Trophoblast cell (in vitro differentiated cells and primary cell): ENCODE measurements around the gene MN1.

Experiments used
- DNase-seq, 2 donors: peaks; one replicate each; pipeline ENCODE4 v3.0.0-alpha.2; 2016
- H2AFZ ChIP-seq: 2 replicates; pipeline ENCODE4 v1.6.1; 2013; ENCODE audit warnings: low read length, moderate library complexity, mild to moderate bottlenecking; ENCODE audit not compliant: insufficient read depth, poor library complexity
- H2AK5ac ChIP-seq: 2 replicates; pipeline ENCODE4 v1.6.1; 2013; ENCODE audit warnings: mild to moderate bottlenecking, low read length
- H2BK120ac ChIP-seq: 2 replicates; pipeline ENCODE4 v1.6.1; 2013; ENCODE audit warnings: low read length, mild to moderate bottlenecking, moderate library complexity; ENCODE audit not compliant: insufficient read depth, poor library complexity
- H2BK12ac ChIP-seq: 2 replicates; pipeline ENCODE4 v1.6.1; 2013; ENCODE audit warnings: mild to moderate bottlenecking, low read length, moderate library complexity
- H2BK5ac ChIP-seq: 2 replicates; pipeline ENCODE4 v1.6.1; 2013; ENCODE audit warnings: low read length, low read depth, moderate library complexity, mild to moderate bottlenecking; ENCODE audit not compliant: poor library complexity
- H3K14ac ChIP-seq: 2 replicates; pipeline ENCODE4 v1.6.1; 2013; ENCODE audit warnings: mild to moderate bottlenecking, low read length
- H3K18ac ChIP-seq: 2 replicates; pipeline ENCODE4 v1.6.1; 2013; ENCODE audit warnings: mild to moderate bottlenecking, low read length
- H3K23ac ChIP-seq: 2 replicates; pipeline ENCODE4 v1.6.1; 2013; ENCODE audit warnings: low read length
- H3K27ac ChIP-seq: 2 replicates; pipeline ENCODE4 v1.5.1; 2013; ENCODE audit warnings: low read depth, mild to moderate bottlenecking, inconsistent platforms, low read length, moderate library complexity
- H3K27me3 ChIP-seq: 2 replicates; pipeline ENCODE4 v1.6.1; 2013; ENCODE audit warnings: inconsistent platforms, mild to moderate bottlenecking, low read length, moderate library complexity; ENCODE audit not compliant: insufficient read depth
- H3K36me3 ChIP-seq, 2 experiments: 1 replicate in 1 of 2; 2 replicates in 1 of 2; pipeline ENCODE4 v1.6.1; 2013; ENCODE audit warnings: low read length in 2 of 2, mild to moderate bottlenecking in 2 of 2, moderate library complexity in 1 of 2; ENCODE audit not compliant: insufficient read depth in 2 of 2, control insufficient read depth in 1 of 2
- H3K4ac ChIP-seq: 2 replicates; pipeline ENCODE4 v1.6.1; 2013; ENCODE audit warnings: low read depth, mild to moderate bottlenecking, low read length, moderate library complexity
- H3K4me1 ChIP-seq, 2 experiments: 1 replicate in 1 of 2; 2 replicates in 1 of 2; pipeline ENCODE4 v1.6.1; 2013; ENCODE audit warnings: low read length in 2 of 2, mild to moderate bottlenecking in 2 of 2, moderate library complexity in 1 of 2; ENCODE audit not compliant: insufficient read depth in 2 of 2, control insufficient read depth in 1 of 2
- H3K4me2 ChIP-seq: 2 replicates; pipeline ENCODE4 v1.6.1; 2013; ENCODE audit warnings: inconsistent platforms, mild to moderate bottlenecking, low read length, moderate library complexity
- H3K4me3 ChIP-seq: 2 replicates; pipeline ENCODE4 v1.5.1; 2013; ENCODE audit warnings: mild to moderate bottlenecking, low read depth, low read length, inconsistent platforms
- H3K79me1 ChIP-seq: one replicate; pipeline ENCODE4 v1.6.1; 2013; ENCODE audit warnings: low read length
- H3K79me2 ChIP-seq: 2 replicates; pipeline ENCODE4 v1.6.1; 2013; ENCODE audit warnings: low read length, mild to moderate bottlenecking; ENCODE audit not compliant: control insufficient read depth, insufficient read depth, poor library complexity
- H3K9ac ChIP-seq: 2 replicates; pipeline ENCODE4 v1.6.1; 2013; ENCODE audit warnings: mild to moderate bottlenecking, low read length
- H3K9me3 ChIP-seq: 2 replicates; pipeline ENCODE4 v1.6.1; 2013; ENCODE audit warnings: low read depth, mild to moderate bottlenecking, control low read depth, inconsistent platforms, low read length; ENCODE audit not compliant: insufficient read depth
- H4K12ac ChIP-seq: 2 replicates; pipeline ENCODE4 v1.6.1; 2013; ENCODE audit warnings: low read depth, mild to moderate bottlenecking, low read length, moderate library complexity
- H4K8ac ChIP-seq: 2 replicates; pipeline ENCODE4 v1.6.1; 2013; ENCODE audit warnings: low read depth, mild to moderate bottlenecking, low read length, moderate library complexity
- H4K91ac ChIP-seq: one replicate; pipeline ENCODE4 v1.6.1; 2013; ENCODE audit warnings: low read depth, mild to moderate bottlenecking, low read length, moderate library complexity
- WGBS: extraction: QIAGEN DNeasy Blood & Tissue Kit; methylation state at CpG from one replicate; pipeline ENCODE4 v1.1.7; 2013; ENCODE audit warnings: missing lambda C conversion rate; ENCODE audit not compliant: insufficient read length, insufficient coverage; ENCODE audit errors: extremely low coverage; 5-methylcytosine and 5-hydroxymethylcytosine counted together

Gene MN1

GRCh38 chr22:27777128-27777527, 24.4 kb downstream of the MN1 start:
- no CpG with 5 or more reads among the region's 9 CpGs for WGBS
- no peak overlapping the region for H2AFZ ChIP-seq
- no peaks in the 10 kb centered on the region for H3K27me3 ChIP-seq
- H3K79me2 ChIP-seq = no peaks in the 10 kb centered on the region
- no peak overlapping the region for H2AK5ac ChIP-seq
- peak overlapping the region; percentile 55 for H3K27ac ChIP-seq
- H3K36me3 ChIP-seq = no peaks in the 10 kb centered on the region
- no peaks in the 10 kb centered on the region for H3K9me3 ChIP-seq
- no peak overlapping the region for H3K4ac ChIP-seq
- no peak overlapping the region for H4K12ac ChIP-seq
- peak overlapping the region; percentile 56 for H2BK12ac ChIP-seq
- no peak overlapping the region for H3K4me3 ChIP-seq
- H2BK5ac ChIP-seq = peak overlapping the region; percentile 18
- peak overlapping the region; percentile 36 for H2BK120ac ChIP-seq
- DNase-seq = no peak
- peaks cover 20 to 24% of the 10 kb centered on the region in 2 experiments for H3K4me1 ChIP-seq
- peak overlapping the region; percentile 16 for H3K4me2 ChIP-seq
- H3K79me1 ChIP-seq = peaks cover 11% of the 10 kb centered on the region
- no peak overlapping the region for H3K18ac ChIP-seq
- no peak overlapping the region for H3K9ac ChIP-seq
- H3K23ac ChIP-seq = no peak overlapping the region
- peak overlapping the region; percentile 15 for H4K8ac ChIP-seq
- peak overlapping the region; percentile 50 for H4K91ac ChIP-seq
- H3K14ac ChIP-seq = no peak overlapping the region

- no peaks in the 10 kb centered on the region for H3K36me3 ChIP-seq
- no peak overlapping the region for H3K14ac ChIP-seq
- H3K27ac ChIP-seq = peak overlapping the region; percentile 82
- H3K4me1 ChIP-seq = peaks cover 20 to 24% of the 10 kb centered on the region in 2 experiments
- H4K91ac ChIP-seq = no peak overlapping the region
- no peak overlapping the region for H4K12ac ChIP-seq
- no peak for DNase-seq
- H2BK12ac ChIP-seq = no peak overlapping the region
- peaks cover 11% of the 10 kb centered on the region for H3K79me1 ChIP-seq
- H2AFZ ChIP-seq = no peak overlapping the region
- H3K18ac ChIP-seq = no peak overlapping the region
- peak overlapping the region; percentile 49 for H3K4me2 ChIP-seq
- no peak overlapping the region for H3K23ac ChIP-seq
- H4K8ac ChIP-seq = no peak overlapping the region
- H3K9me3 ChIP-seq = no peaks in the 10 kb centered on the region
- no peaks in the 10 kb centered on the region for H3K27me3 ChIP-seq
- H3K9ac ChIP-seq = no peak overlapping the region
- peak overlapping the region; percentile 36 for H2BK120ac ChIP-seq
- no peaks in the 10 kb centered on the region for H3K79me2 ChIP-seq
- H3K4me3 ChIP-seq = no peak overlapping the region
- WGBS = no CpG with 5 or more reads among the region's 8 CpGs
- H2AK5ac ChIP-seq = no peak overlapping the region
- no peak overlapping the region for H3K4ac ChIP-seq
- no peak overlapping the region for H2BK5ac ChIP-seq
These were observed 25.0 kb downstream of the MN1 start for GRCh38 chr22:27776650-27776958.

GRCh38 chr22:27775758-27776649, 25.6 kb downstream of the MN1 start:
- H3K4ac ChIP-seq = peak overlapping the region; percentile 40
- H3K36me3 ChIP-seq = no peaks in the 10 kb centered on the region
- peak overlapping the region; percentile 8 for H3K14ac ChIP-seq
- peak overlapping the region; percentile 82 for H3K27ac ChIP-seq
- no peak overlapping the region for H3K18ac ChIP-seq
- no peak overlapping the region for H2AFZ ChIP-seq
- H4K8ac ChIP-seq = peak overlapping the region; percentile 3
- no peak overlapping the region for H2AK5ac ChIP-seq
- DNase-seq = no peak
- no peak overlapping the region for H3K9ac ChIP-seq
- H3K9me3 ChIP-seq = no peaks in the 10 kb centered on the region
- peaks cover 11% of the 10 kb centered on the region for H3K79me1 ChIP-seq
- H3K27me3 ChIP-seq = no peaks in the 10 kb centered on the region
- H3K23ac ChIP-seq = no peak overlapping the region
- H4K12ac ChIP-seq = no peak overlapping the region
- H3K79me2 ChIP-seq = no peaks in the 10 kb centered on the region
- peak overlapping the region; percentile 58 for H2BK12ac ChIP-seq
- peaks cover 20 to 24% of the 10 kb centered on the region in 2 experiments for H3K4me1 ChIP-seq
- H3K4me3 ChIP-seq = no peak overlapping the region
- peak overlapping the region; percentile 71 for H2BK5ac ChIP-seq
- peak overlapping the region; percentile 84 for H2BK120ac ChIP-seq
- peak overlapping the region; percentile 87 for H4K91ac ChIP-seq
- peak overlapping the region; percentile 49 for H3K4me2 ChIP-seq
- WGBS = no CpG with 5 or more reads among the region's 17 CpGs

GRCh38 chr22:27775087-27775698, 26.4 kb downstream of the MN1 start:
- Histone ChIP-seq H3K9ac (no peak overlapping the region), H4K91ac (peak overlapping the region; percentile 46), H4K12ac (no peak overlapping the region), H2BK5ac (no peak overlapping the region), H2AK5ac (peak overlapping the region; percentile 59), H2BK12ac (peak overlapping the region; percentile 61), H3K79me1 (peaks cover 11% of the 10 kb centered on the region), H4K8ac (peak overlapping the region; percentile 3), H3K18ac (peak overlapping the region; percentile 52), H3K4me2 (peak overlapping the region; percentile 49), H3K9me3 (no peaks in the 10 kb centered on the region), H3K27me3 (no peaks in the 10 kb centered on the region), H2AFZ (no peak overlapping the region), H3K14ac (peak overlapping the region; percentile 8), H3K23ac (no peak overlapping the region), H3K27ac (no peak overlapping the region), H2BK120ac (peak overlapping the region; percentile 8), H3K4me3 (no peak overlapping the region), H3K4me1 (peaks cover 17 to 24% of the 10 kb centered on the region in 2 experiments), H3K4ac (peak overlapping the region; percentile 1), H3K79me2 (no peaks in the 10 kb centered on the region), H3K36me3 (no peaks in the 10 kb centered on the region)
- WGBS = no CpG with 5 or more reads among the region's 18 CpGs
- no peak for DNase-seq
